AG09309 (cell line): ENCODE results near the gene CDKN1B.

ENCODE experiments used
- DNase-seq: peaks from one replicate; pipeline ENCODE4 v3.0.0-alpha.2; 2010; ENCODE audit warnings: low read depth
- H3K4me3 ChIP-seq: 2 replicates; pipeline ENCODE4 v1.5.1; 2011; ENCODE audit warnings: mild to moderate bottlenecking, low read depth, low read length, moderate library complexity; ENCODE audit not compliant: control insufficient read depth
- TF ChIP-seq, protein P1 (sequence below): IDR thresholded peaks from 2 replicates; pipeline ENCODE4 v1.5.1; 2011; ENCODE audit warnings: mild to moderate bottlenecking, low read depth, low read length, inconsistent platforms; ENCODE audit not compliant: insufficient read depth, control insufficient read depth; ENCODE audit errors: missing control alignments

CDKN1B gene

DNA sequence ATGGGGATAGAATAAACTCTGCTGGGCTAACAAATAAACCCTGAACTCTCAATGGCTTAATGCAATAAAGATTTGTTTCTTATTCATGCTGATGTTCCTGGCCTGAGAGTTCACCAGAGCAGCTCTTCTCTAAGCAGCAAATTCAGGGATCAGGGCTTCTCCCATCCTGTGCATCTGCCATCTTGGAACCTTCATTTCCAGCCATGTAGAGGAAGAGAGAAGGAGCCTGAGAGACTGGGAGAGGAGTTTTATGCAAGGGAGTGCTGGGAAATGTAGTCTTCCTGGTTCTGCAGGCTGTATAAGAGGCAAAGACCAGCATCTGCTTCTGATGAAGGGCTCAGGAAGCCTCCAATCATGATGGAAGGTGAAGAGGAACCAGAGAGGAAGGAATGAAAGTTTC is 47.7 kb downstream of the CDKN1B start:
- DNase-seq: no peak
- no peak overlapping the region for H3K4me3 ChIP-seq
- TF ChIP-seq, protein P1, sequence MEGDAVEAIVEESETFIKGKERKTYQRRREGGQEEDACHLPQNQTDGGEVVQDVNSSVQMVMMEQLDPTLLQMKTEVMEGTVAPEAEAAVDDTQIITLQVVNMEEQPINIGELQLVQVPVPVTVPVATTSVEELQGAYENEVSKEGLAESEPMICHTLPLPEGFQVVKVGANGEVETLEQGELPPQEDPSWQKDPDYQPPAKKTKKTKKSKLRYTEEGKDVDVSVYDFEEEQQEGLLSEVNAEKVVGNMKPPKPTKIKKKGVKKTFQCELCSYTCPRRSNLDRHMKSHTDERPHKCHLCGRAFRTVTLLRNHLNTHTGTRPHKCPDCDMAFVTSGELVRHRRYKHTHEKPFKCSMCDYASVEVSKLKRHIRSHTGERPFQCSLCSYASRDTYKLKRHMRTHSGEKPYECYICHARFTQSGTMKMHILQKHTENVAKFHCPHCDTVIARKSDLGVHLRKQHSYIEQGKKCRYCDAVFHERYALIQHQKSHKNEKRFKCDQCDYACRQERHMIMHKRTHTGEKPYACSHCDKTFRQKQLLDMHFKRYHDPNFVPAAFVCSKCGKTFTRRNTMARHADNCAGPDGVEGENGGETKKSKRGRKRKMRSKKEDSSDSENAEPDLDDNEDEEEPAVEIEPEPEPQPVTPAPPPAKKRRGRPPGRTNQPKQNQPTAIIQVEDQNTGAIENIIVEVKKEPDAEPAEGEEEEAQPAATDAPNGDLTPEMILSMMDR: no peak

- no peak for DNase-seq
- TF ChIP-seq, protein P1: no peak
- no peak overlapping the region for H3K4me3 ChIP-seq
Measured at GRCh38 chr12:12770262-12770661, 53.1 kb downstream of the CDKN1B start.
